NK-92 (cell line): ENCODE measurements around the gene PNO1.
"Not testable (repeated sequence)": the region's sequence is repeated elsewhere in the genome, so short reads cannot be mapped to it uniquely, and the experiment has no call there.

Source experiments
- DNase-seq: peaks from one replicate; lab custom pipeline; 2025; ENCODE audit not compliant: unreplicated experiment; lab: John Stamatoyannopoulos, UW

The PNO1 gene

GRCh38 chr2:68156419-68156818 lies 1.3 kb upstream of the PNO1 start:
- no peak for DNase-seq

DNA sequence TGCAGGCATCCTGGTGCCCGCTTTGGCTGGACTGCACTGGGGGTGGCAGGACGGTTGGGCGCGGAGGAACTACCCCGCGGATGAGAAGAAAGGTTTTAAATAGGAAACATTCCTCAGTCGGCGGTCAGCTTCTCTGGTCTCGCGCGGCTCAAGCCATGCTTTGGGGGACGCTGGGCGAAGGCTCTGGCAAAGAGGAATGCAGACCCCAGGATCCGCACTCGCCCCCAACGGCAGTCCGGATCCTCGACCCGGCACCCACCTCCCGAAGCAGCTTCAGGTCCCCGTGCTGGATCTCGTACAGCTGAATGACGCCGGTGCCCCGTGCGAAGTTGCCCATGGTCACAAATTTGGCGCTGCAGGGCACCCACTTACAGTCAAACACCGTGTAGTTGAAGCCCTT lies 686 bp upstream of the PNO1 start:
- no peak for DNase-seq

DNA sequence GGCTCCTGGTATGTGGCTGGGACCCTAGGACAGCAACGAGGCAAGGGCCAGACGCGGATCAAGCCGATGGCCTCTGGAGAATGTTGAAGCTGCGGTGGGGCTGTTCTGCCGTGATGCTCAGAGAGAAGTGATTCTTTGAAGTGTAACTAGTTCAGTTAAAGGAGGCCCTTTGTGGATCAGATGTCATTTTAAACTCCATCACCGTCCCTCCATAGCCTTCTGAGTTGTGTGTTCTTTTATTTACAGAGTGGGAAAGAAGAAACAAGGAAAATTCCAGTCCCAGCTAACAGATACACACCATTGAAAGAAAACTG lies 403 bp downstream of the PNO1 start:
- DNase-seq, result no peak

DNA sequence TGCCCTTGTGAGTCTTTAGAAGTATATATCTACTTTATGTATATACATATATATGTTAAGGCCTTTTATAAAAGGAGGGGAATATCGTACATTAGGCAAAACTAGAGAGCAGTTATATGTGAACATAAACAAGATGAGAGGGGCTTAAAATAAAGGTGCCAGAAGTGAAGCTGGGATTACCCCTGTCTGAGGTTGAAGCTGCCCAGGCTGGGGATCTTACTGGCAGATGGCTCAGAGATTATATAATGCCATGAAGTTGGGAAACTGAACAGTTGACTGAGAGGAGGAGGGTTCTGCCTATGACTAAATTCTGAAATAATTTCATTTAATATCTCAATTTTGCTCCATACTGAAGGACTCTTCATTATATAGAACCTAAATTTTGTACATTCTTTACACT lies 6.0 kb downstream of the PNO1 start:
- DNase-seq, result no peak

DNA sequence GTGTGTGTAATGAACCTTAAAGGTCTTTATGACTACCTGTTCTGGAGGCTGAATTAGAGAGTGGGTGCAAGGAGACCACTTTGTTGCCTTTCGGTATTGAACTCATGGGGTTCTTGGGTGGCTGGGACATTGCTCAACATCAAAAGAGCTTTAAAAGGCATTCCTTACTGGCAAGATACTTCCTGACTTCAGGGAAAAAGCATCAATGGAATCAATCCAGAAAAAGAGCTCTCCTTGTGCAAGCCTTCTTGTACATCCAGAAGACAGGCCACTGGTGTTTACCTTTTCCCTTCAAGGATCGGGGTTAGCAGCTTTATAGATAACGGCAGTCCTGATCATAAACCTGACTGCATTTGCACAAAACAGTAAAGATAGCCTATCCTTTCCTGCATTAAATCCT lies 9.5 kb downstream of the PNO1 start:
- DNase-seq, result no peak

- DNase-seq, result no peak
Observed at GRCh38 chr2:68169308-68169707, 11.6 kb downstream of the PNO1 start.

- no peak for DNase-seq
Observed at GRCh38 chr2:68171146-68171545, 13.5 kb downstream of the PNO1 start.

- DNase-seq, result no peak
Observed at GRCh38 chr2:68171684-68172083, 14.0 kb downstream of the PNO1 start.

DNA sequence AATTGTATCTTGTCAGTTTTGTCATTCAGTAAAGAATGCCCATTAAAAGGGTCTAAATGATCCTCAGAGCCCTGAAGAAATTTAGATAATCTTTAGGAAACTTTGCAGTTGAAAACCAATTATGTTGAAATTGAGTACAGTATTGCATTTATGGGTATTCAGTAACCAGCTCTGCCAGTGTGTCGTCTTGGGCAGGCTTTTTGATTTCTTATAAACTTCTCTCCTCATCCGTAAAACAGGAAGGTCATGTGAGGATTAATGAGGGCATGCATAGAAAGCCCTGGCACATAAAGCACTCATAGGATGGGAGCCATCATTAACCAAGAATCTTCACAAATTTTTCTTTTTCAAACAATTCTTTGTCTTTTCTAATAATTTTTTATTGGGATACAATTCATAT lies 14.8 kb downstream of the PNO1 start:
- DNase-seq, result no peak

- DNase-seq, result no peak
Observed at GRCh38 chr2:68172990-68173700, 15.5 kb downstream of the PNO1 start.

GRCh38 chr2:68175210-68175609 lies 17.5 kb downstream of the PNO1 start:
- not testable (repeated sequence) for DNase-seq

- DNase-seq, result no peak
Observed at GRCh38 chr2:68176657-68177056, 19.0 kb downstream of the PNO1 start.

DNA sequence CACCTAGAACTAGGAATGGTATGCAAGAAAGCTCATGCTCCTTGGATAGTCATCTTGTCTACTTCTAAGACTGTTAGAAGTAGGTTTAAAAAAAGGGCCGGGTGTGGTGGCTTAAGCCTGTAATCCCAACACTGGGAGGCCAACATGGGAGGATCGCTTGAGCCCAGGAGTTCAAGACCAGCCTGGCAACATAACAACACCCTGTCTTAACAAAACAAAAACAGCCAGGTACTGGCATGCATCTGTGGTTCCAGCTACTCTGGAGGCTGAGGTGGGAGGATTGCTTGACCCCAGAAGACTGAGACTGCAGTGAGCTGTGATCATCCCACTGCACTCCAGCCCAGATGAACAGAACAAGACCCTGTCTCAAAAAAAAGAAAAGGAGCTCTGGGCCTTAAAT lies 19.9 kb downstream of the PNO1 start:
- no peak for DNase-seq

GRCh38 chr2:68178432-68178831 lies 20.7 kb downstream of the PNO1 start:
- DNase-seq, result no peak

GRCh38 chr2:68178954-68179627 lies 21.4 kb downstream of the PNO1 start:
- DNase-seq, result no peak

GRCh38 chr2:68182902-68183301 lies 25.2 kb downstream of the PNO1 start:
- DNase-seq, result no peak

GRCh38 chr2:68185541-68186164 lies 28.0 kb downstream of the PNO1 start:
- DNase-seq, result no peak

GRCh38 chr2:68187329-68187728 lies 29.6 kb downstream of the PNO1 start:
- no peak for DNase-seq

DNA sequence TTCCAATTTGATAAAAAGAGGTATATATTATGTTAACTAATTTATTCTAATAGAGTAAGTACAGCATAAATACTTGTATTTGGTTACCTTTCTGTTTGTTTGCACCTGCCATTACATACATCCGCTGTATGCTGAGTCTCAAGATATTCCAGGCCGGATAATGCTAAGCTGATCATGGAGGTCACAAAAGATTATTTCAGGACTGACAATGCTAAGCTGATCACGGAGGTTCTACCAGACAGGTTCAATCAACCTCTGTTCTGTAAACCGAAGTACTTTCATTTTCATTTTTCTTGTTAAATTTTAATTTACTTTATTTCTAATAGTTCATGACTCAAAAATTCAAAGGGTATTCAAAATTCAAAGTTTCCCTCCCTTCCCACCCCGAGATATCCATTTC lies 31.1 kb downstream of the PNO1 start:
- DNase-seq, result no peak

DNA sequence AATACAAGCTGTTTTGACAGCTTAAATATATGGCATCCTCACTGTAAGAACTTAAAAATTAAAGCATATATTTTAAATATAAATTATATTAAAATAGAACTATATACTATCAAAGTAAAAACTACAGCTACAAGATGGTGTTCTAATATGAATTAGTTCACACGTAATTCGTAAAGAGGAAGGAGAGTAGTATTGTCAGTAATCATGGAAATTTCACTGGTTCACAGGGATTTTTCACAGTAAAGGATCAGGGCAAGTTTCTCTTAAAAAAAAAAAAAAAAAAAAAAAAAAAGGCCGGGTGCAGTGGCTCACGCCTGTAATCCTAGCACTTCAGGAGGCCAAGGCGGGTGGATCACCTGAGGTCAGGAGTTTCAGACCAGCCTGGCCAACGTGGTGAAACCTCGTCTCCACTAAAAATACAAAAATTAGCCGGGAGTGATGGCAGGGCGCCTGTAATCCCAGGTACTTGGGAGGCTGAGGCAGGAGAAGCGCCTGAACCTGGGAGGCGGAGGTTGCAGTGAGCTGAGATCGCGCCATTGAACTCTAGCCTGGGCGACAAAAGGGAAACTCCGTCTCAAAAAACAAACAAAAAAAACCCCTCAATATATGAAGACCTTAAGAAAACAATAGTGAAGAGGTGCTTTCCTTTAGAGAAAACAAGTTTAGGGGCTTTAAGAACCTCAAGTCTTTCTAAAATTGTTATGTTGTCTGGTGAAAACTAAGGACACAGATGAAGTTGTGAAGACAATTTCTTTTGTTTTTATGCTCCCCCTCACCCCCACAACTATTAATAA lies 32.5 kb downstream of the PNO1 start:
- DNase-seq, result no peak

GRCh38 chr2:68190991-68191731 lies 33.5 kb downstream of the PNO1 start:
- no peak for DNase-seq
